NCI-H1048 (cell line): ENCODE measurements around the gene SLC25A39.
A peak's percentile ranks its signal among the peaks of the same experiment; 100 is the strongest.
"Not testable (repeated sequence)": the region's sequence is repeated elsewhere in the genome, so short reads cannot be mapped to it uniquely, and the experiment has no call there.

Experiments
- DNase-seq: peaks from one replicate; lab custom pipeline; 2025; lab: John Stamatoyannopoulos, UW

Gene SLC25A39

GRCh38 chr17:44354582-44355561 is 30.2 kb upstream of the SLC25A39 start:
- no peak for DNase-seq

DNA sequence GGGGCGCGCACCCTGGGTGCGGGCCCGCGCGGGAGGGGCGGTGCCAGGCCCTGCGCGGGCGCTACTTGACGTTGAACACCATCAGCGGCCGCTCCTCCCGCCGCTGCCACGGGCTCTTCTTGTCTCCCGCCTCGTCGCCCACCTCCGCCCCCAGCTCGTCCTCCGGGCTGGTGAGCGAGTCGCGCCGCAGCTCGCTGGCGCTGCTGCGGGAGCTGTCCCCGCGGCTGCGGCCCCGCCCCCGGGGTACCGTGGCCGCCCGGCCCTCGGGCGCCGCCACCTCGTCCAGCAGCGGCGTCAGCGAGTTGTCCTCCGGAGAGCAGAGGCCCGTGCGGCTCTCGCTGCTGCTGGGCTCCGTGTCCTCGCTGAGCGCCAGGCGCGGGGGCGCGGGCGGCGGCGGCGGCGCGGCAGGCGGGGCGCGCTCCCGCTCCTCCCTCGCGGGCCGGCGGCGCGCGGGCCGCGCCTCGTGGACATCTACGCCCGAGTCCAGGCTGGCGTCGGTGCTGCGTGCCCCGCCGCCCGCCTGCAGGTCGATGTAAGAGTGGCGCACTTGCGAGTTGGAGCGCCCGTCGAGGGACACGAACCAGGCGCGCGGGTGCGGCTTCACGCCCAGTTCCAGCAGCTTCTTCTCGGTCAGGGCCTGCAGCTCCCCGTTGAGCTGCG is 29.2 kb upstream of the SLC25A39 start:
- no peak for DNase-seq

GRCh38 chr17:44352828-44353671 is 28.4 kb upstream of the SLC25A39 start:
- DNase-seq, result no peak

DNA sequence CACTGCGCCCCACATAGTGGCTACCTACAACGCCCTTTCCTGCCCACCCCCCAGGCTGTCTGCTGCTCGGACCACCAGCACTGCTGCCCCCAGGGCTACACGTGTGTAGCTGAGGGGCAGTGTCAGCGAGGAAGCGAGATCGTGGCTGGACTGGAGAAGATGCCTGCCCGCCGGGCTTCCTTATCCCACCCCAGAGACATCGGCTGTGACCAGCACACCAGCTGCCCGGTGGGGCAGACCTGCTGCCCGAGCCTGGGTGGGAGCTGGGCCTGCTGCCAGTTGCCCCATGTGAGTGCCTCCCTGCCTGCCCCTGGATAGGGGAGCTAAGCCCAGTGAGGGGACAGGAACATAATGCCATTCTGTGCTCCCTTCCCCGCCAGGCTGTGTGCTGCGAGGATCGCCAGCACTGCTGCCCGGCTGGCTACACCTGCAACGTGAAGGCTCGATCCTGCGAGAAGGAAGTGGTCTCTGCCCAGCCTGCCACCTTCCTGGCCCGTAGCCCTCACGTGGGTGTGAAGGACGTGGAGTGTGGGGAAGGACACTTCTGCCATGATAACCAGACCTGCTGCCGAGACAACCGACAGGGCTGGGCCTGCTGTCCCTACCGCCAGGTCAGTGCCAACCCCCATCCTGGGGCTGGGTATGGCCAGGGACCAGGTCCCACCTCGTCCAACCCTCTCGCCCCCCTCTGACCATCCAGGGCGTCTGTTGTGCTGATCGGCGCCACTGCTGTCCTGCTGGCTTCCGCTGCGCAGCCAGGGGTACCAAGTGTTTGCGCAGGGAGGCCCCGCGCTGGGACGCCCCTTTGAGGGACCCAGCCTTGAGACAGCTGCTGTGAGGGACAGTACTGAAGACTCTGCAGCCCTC is 27.6 kb upstream of the SLC25A39 start:
- no peak for DNase-seq

DNA sequence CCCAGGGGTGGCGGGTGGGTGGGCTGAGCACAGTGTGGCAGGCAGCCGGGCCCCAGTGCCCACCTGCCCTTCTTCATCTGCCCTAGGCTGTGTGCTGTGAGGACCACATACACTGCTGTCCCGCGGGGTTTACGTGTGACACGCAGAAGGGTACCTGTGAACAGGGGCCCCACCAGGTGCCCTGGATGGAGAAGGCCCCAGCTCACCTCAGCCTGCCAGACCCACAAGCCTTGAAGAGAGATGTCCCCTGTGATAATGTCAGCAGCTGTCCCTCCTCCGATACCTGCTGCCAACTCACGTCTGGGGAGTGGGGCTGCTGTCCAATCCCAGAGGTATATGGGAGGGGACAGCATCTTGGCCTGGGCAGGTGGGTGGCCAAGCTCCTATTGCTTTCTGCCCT is 26.8 kb upstream of the SLC25A39 start:
- no peak for DNase-seq

DNA sequence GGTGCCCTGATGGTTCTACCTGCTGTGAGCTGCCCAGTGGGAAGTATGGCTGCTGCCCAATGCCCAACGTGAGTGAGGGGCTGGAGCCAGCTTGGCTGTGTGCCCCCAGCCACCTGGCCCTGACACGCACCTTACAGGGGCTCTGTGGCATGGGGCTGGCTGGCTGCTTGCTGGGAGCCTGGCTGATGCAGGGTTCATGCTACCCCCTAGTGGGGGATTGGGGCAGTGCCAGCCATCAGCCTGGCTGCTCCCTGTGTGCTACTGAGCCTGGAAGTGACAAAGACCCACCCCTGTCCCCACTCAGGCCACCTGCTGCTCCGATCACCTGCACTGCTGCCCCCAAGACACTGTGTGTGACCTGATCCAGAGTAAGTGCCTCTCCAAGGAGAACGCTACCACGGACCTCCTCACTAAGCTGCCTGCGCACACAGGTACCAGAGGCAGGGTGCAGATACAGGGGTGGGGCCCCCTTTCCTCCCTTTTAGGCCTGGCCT is 26.2 kb upstream of the SLC25A39 start:
- peak; percentile 28 for DNase-seq

- no peak for DNase-seq
Measured at GRCh38 chr17:44349553-44350070, 25.0 kb upstream of the SLC25A39 start.

DNA sequence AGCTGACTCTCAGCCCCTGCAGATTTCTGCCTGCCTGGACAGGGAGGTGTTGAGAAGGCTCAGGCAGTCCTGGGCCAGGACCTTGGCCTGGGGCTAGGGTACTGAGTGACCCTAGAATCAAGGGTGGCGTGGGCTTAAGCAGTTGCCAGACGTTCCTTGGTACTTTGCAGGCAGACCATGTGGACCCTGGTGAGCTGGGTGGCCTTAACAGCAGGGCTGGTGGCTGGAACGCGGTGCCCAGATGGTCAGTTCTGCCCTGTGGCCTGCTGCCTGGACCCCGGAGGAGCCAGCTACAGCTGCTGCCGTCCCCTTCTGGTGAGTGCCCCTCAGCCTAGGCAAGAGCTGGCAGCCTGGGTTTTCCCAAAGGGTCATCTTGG is 24.4 kb upstream of the SLC25A39 start:
- DNase-seq, result no peak

GRCh38 chr17:44348234-44348987 is 23.8 kb upstream of the SLC25A39 start:
- no peak for DNase-seq

DNA sequence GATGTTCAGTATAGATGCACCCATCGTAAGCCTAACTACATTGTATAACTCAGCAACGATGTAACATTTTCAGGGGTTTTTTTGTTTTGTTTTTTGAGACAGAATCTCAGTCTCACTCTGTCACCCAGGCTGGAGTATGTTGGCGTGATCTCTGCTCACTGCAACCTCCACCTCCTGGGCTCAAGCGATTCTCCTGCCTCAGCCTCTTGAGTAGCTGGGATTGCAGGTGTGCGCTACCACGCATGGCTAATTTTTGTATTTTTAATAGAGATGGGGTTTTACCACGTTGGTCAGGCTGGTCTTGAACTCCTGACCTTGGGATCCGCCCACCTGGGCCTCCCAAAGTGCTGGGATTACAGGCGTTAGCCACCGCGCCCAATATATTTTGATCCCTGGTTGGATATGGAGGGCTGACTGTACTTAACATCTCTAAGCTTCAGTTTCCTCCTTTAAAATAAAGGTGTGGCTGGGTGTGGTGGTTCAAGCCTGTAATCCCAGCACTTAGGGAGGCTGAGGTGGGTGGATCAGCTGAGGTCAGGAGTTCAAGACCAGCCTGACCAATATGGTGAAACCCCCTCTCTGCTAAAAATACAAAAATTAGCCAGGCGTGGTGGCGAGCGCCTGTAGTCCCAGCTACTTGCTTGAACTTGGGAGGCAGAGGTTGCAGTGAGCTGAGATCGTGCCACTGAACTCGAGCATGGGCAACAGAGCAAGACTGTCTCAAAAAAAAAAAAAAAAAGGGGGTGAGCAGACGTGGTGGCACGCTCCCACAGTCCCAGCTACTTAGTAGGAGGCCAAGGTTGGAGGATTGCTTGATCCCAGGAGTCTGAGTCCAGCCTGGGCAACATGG is 22.8 kb upstream of the SLC25A39 start:
- DNase-seq, result not testable (repeated sequence)

DNA sequence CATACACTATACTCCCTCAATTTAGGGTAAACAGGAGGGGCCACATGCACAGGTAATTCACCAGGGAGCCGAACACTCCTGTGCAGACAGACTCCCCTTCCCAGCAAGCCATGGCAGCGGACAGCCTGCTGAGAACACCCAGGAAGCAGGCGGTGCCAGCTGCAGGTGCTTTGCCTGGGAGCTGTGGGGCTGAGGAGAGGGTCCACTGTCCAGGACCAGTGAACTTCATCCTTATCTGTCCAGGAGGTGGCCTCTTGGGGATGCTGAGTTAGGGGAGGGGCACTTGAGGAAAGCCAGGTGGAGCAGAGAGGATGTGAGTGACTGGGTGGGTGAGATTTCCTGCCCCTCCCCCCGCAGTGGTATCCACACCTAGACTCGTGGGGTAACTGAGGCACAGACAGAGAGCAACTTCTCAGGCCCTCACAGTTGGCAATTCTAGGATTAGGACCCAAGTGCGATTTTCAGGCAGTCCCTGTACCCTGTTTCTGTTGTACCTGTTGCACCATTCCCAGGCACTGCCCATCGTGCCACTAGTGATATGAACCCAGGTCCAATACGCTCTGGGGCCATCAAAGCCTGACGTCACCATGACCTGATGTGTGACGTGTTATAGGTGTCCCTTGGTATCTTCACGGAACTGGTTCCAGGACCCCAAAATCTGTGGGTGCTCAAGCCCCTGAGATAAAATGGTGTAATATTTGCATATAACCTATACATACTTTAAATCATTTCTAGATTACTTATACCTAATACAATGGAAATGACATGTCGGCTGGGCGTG is 21.6 kb upstream of the SLC25A39 start:
- no peak for DNase-seq

GRCh38 chr17:44345454-44346026 is 20.9 kb upstream of the SLC25A39 start:
- no peak for DNase-seq

DNA sequence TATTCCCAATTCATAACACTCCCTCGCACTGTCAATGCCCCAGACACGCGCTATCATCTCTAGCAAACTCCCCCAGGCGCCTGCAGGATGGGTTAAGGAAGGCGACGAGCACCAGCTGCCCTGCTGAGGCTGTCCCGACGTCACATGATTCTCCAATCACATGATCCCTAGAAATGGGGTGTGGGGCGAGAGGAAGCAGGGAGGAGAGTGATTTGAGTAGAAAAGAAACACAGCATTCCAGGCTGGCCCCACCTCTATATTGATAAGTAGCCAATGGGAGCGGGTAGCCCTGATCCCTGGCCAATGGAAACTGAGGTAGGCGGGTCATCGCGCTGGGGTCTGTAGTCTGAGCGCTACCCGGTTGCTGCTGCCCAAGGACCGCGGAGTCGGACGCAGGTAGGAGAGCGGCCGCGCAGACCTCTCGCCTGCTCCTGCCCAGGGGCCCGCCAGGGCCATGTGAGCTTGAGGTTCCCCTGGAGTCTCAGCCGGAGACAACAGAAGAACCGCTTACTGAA is 20.4 kb upstream of the SLC25A39 start, which contains the start of gene GRN:
TSS of gene GRN (plus strand) at position 364 of the 515 bp plus-strand sequence. CDS start 3,863 bp downstream, outside the sequence.
- peak; percentile 95 for DNase-seq

GRCh38 chr17:44343510-44344209 is 19.0 kb upstream of the SLC25A39 start:
- DNase-seq, result no peak

- not testable (repeated sequence) for DNase-seq
Measured at GRCh38 chr17:44340553-44340952, 15.9 kb upstream of the SLC25A39 start.

- DNase-seq, result no peak
Measured at GRCh38 chr17:44338702-44339101, 14.1 kb upstream of the SLC25A39 start.

DNA sequence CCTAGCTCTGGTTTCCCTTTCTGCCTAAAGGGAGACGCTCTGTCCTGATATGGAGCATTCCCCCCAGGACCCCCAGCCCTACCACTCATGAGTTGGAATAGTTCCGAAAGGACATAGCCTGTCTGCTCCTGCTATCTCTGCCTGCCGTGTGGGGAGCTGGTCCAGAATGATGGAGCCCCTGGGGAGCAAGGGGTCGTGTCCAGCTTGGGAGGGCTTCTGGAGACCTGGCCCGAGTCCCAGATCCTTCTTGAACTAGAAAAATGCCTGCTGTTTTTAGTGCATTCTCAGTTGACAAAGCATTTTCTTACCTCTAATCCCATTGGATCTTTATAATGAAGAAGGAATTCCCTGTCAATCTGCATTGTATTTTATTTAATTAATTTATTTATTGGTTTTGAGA is 11.3 kb upstream of the SLC25A39 start:
- DNase-seq, result no peak
